ENCODE measurements around the gene NCK2.

- TF ChIP-seq EZH2 (IDR thresholded peaks at IDR 0.05; ENCODE audit: borderline replicate concordance, low read length) (no peak), CTCF (IDR thresholded peaks at IDR 0.05; ENCODE audit: low read length) (no peak)
Measured at GRCh38 chr2:105926960-105927678, 182.4 kb downstream of the NCK2 start.
